Right lobe of liver (tissue), 6 donors: ENCODE results near the gene MEAK7. TPM values are rescaled to one million over a fixed set of nuclear protein-coding genes. Genes with fewer than 3 reads are reported as not detected.

Source experiments
- ATAC-seq, 4 donors: fragments of 200-7000 bp; cut with Tn5 transposase; one replicate each; pipeline ENCODE4 v1.9.1; 2020; ENCODE audit warnings: mild to moderate bottlenecking in 4 of 4, moderate library complexity in 4 of 4
- DNase-seq, 3 donors: peaks; one replicate each; pipeline ENCODE4 v3.0.0-alpha.2; 2020
- H3K27ac ChIP-seq, 3 donors: fragments of 200-600 bp; one replicate each; pipeline ENCODE4 v1.8.0; 2022
- H3K27me3 ChIP-seq, 2 donors: fragments of 200-600 bp; one replicate each; pipeline ENCODE4 v1.8.0; 2022
- H3K36me3 ChIP-seq, 4 donors: fragments of 200-600 bp; sonication (generic) in 1 of 4; one replicate each; pipeline versions ENCODE4 v1.5.1 to v1.8.0; 2017 to 2022; ENCODE audit warnings: control low read depth in 1 of 4
- H3K4me1 ChIP-seq, 4 donors: fragments of 200-600 bp; sonication (generic) in 1 of 4; one replicate each; pipeline versions ENCODE4 v1.5.1 to v1.8.0; 2017 to 2022; ENCODE audit warnings: control low read depth in 1 of 4
- H3K4me3 ChIP-seq, 3 donors: fragments of 200-600 bp; one replicate each; pipeline ENCODE4 v1.8.0; 2022
- H3K9me3 ChIP-seq, 4 donors: fragments of 200-600 bp; sonication (generic) in 1 of 4; one replicate each; pipeline versions ENCODE4 v1.5.1 to v1.8.0; 2017 to 2022; ENCODE audit warnings: control low read depth in 1 of 4
- POLR2A ChIP-seq: fragments of 450-650 bp; IDR thresholded peaks from one replicate; pipeline ENCODE4 v1.6.1; 2017; ENCODE audit warnings: antibody characterized with exemption, mild to moderate bottlenecking
- WGBS: methylation state at CpG from one replicate; pipeline ENCODE4 v1.1.6; 2018; ENCODE audit warnings: low coverage, low lambda C conversion rate; ENCODE audit not compliant: insufficient coverage; ENCODE audit errors: missing lambda C conversion rate; 5-methylcytosine and 5-hydroxymethylcytosine counted together
- intact Hi-C, 2 donors: fragments of 100-400 bp; cut with DNase I; formaldehyde crosslinking; loops; one replicate each; pipeline versions ENCODE4 v1.11.2 to v1.14.1; 2022
- total RNA-seq, 6 experiments: library from RNA; depleted of rRNA in 2 of 6; stranded (reverse); fragments of >200 nt in 2 of 6; fragmentation: NEBNext Ultra II Directional in 3 of 6; extraction: Animal tissue kit (Norgen Biotek cat#: 25700) in 3 of 6; gene quantifications; one replicate each; pipeline versions ENCODE4 v1.1.0 to v1.2.4, GENCODE V29; 2016 to 2023
- TF ChIP-seq, protein P1 (sequence below), 4 donors: fragments of 200-600 bp in 3 of 4; fragments of 450-650 bp in 1 of 4; IDR thresholded peaks; one replicate each; pipeline versions ENCODE4 v1.5.1 to v1.8.0; 2016 to 2022; ENCODE audit warnings: antibody characterized with exemption in 4 of 4, mild to moderate bottlenecking in 2 of 4
- donor health status: DM: no; HTN: yes; CAD: no.
- donor health status: DM: no; HTN: no; CAD: no.
- donor health status: DM: no; HTN: no; CAD: no.
- donor health status: DM: no; HTN: yes; CAD: no.
- donor health status: DM: no; HTN: yes; CAD: no.

The MEAK7 gene
- total RNA-seq, 6 experiments from 2014 or later, result 2.9 to 5.2 (median 3.4) TPM

DNA sequence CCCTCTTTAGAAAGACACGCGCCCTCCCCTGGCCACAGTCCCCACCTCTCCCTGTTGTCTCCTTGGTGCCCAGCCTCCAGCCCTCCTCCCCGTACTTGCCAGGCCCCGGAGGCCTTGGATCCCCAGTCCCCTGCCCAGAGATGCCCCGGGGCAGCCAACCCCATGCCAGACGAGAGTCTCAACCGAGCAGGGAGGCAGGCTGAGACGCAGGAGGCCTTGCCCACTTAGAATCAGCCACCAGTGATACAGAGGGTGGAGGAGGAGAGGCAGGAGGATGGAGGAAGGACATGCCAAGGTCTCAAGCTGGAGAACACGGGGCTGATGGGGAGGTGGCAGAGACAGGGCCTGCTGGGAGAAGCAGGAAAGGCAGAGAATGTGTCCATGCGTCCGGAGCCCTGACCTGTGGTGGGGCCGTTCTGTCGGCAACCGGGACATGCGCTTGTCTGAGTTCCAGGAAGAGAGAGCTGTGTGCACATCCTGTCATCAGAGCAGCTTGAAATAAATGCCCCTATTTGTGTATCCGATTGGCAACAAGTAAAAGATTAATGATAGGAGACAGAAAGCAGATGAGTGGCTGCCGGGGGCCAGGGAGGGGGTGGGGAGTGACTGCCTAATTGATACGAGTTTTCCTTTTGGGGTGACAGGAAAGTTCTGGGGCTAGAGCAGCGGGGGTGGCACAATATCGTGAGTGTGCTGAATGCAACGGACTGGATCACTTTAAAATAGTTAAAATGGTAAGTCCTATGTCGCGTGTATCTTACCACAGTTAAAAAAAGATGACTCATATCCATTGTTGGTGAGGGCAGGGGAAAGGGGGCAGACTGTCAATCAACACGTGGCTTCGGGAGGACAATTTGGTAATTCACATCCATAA, 44.7 kb upstream of the MEAK7 start:
- no peaks in the 10 kb centered on the region for H3K4me1 ChIP-seq
- 59% methylated on average over 20 of the region's 25 CpGs for WGBS
- no peaks in the 10 kb centered on the region for H3K27me3 ChIP-seq
- H3K27ac ChIP-seq, result peak overlapping the region; percentile 6 to 73 (median 25)
- H3K4me3 ChIP-seq, result no peak overlapping the region
- TF ChIP-seq, protein P1, sequence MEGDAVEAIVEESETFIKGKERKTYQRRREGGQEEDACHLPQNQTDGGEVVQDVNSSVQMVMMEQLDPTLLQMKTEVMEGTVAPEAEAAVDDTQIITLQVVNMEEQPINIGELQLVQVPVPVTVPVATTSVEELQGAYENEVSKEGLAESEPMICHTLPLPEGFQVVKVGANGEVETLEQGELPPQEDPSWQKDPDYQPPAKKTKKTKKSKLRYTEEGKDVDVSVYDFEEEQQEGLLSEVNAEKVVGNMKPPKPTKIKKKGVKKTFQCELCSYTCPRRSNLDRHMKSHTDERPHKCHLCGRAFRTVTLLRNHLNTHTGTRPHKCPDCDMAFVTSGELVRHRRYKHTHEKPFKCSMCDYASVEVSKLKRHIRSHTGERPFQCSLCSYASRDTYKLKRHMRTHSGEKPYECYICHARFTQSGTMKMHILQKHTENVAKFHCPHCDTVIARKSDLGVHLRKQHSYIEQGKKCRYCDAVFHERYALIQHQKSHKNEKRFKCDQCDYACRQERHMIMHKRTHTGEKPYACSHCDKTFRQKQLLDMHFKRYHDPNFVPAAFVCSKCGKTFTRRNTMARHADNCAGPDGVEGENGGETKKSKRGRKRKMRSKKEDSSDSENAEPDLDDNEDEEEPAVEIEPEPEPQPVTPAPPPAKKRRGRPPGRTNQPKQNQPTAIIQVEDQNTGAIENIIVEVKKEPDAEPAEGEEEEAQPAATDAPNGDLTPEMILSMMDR (IDR thresholded peaks at IDR 0.05), result no peak
- no peak for TF ChIP-seq POLR2A
- H3K9me3 ChIP-seq, result no peaks in the 10 kb centered on the region
- peak in 2 of 3 donors; percentile 44 to 58 for DNase-seq
- intact Hi-C loops, result no loop called here
- no peaks in the 10 kb centered on the region for H3K36me3 ChIP-seq
- peak; percentile 76 to 86 (median 81) for ATAC-seq

DNA sequence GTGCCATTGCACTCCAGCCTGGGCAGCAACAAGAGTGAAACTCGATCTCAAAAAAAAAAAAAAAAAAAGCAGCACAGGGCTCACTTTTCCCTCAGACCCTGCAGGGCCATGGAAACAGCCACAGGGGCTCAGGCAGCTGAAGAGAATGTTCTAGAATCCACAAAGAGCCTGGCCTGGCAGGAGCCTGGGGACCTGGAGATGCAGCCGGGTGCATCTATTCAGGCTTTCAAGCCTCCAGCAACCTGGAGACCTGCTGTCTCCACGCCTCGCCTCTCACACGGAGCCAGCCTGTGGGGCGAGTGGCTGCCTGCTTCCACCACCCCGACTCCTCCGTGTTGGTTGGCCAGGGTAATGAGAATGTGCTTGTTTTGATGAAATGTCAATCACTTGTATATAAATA, 44.0 kb upstream of the MEAK7 start:
- H3K4me1 ChIP-seq, result no peaks in the 10 kb centered on the region
- no peaks in the 10 kb centered on the region for H3K36me3 ChIP-seq
- intact Hi-C loops, result no loop called here
- H3K27ac ChIP-seq, result peak overlapping the region in 1 of 3 donors; percentile 25
- no peaks in the 10 kb centered on the region for H3K27me3 ChIP-seq
- DNase-seq, result peak in 1 of 3 donors; percentile 23
- WGBS, result no CpG with 5 or more reads among the region's 8 CpGs
- peak in 2 of 4 donors; percentile 11 to 13 for ATAC-seq
- no peak overlapping the region for H3K4me3 ChIP-seq
- H3K9me3 ChIP-seq, result no peaks in the 10 kb centered on the region
- TF ChIP-seq POLR2A, result no peak
- TF ChIP-seq, protein P1 (IDR thresholded peaks at IDR 0.05), result no peak

DNA sequence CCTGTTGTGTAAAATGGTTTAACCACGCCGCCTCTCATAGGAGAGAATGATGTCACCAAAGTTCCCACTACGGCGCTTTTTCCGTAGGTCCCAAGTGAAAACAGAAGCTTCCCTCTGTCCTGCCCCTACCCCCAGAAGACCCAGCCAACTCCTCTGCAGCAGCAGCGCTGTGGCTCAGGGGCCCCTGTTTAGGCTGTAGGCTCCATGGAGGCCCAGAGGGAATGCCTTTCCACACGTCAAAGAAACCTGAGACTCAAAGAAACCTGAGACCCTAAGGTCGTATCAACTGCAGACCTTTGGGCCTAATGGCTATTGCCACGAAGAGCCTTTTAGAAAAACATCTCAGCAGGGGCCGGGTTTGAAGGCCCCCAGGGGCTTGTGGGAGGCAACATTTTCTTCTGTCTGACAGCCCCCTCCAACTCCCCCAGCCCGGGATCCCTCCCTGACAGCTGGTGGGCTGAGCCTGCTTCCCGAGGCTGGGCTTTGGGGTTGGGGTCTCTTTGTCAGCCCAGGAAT, 43.1 kb upstream of the MEAK7 start:
- Histone ChIP-seq H3K27me3 (no peaks in the 10 kb centered on the region), H3K27ac (no peak overlapping the region), H3K36me3 (no peaks in the 10 kb centered on the region), H3K4me3 (no peak overlapping the region), H3K9me3 (no peaks in the 10 kb centered on the region), H3K4me1 (peaks cover 0 to 4% (median 0%) of the 10 kb centered on the region in 4 donors)
- TF ChIP-seq, protein P1 (IDR thresholded peaks at IDR 0.05), result no peak
- TF ChIP-seq POLR2A, result no peak
- 87% methylated on average over 4 of the region's 12 CpGs for WGBS
- intact Hi-C loops, result no loop called here
- ATAC-seq, result no peak
- peak in 1 of 3 donors; percentile 28 for DNase-seq

DNA sequence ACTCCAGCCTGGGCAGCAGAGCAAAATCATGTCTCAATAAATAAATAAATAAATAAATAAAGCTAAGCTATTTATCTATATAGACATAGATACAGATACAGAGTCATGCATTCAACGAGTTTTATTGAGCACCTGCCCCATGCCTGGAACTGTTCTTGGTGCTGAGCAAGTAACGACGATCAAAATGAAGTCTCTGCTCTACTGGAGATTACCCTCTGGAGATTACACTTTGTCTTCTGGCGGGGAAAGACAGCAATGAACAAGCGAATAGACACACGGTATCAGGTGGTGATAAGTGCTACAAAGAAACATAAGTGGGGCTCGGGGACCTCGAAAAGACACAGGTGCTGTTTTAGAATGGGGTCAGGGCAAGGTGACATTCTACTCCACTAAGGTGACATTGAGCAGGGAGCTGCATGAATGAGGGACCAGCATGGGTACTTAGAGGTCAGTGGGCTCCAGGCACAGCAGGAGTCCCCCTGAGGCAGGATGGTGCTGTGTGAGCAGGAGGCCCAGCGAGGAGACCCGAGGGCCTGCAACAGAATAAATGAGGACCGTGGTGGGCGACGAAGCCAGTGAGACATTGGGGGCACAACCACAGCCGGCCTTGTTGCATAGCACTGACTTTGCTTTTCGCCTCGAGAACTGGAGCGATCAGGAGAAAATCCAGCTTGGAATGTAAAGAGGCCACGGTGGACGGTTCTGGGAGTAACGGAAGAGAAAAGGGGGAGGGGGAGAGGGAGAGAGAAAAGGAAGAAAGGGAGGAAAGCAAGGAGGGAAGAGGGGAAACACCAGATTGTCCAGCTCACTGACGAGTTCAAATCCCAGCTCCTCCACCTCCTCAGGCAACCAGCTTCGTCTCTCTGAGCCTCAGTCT, 42.4 kb upstream of the MEAK7 start:
- peak in 1 of 3 donors; percentile 15 for DNase-seq
- H3K27me3 ChIP-seq, result no peaks in the 10 kb centered on the region
- H3K36me3 ChIP-seq, result no peaks in the 10 kb centered on the region
- peaks cover 0 to 6% (median 0%) of the 10 kb centered on the region in 4 donors for H3K4me1 ChIP-seq
- TF ChIP-seq POLR2A, result no peak
- TF ChIP-seq, protein P1 (IDR thresholded peaks at IDR 0.05), result no peak
- no peaks in the 10 kb centered on the region for H3K9me3 ChIP-seq
- ATAC-seq, result no peak
- no peak overlapping the region for H3K4me3 ChIP-seq
- no peak overlapping the region for H3K27ac ChIP-seq
- intact Hi-C loops, result no loop called here
- WGBS, result 72% methylated on average over 17 of the region's 22 CpGs
